GM12873 (cell line): ENCODE measurements around the gene BTBD9.

Source experiments
- CTCF ChIP-seq: IDR thresholded peaks from 2 replicates; pipeline ENCODE4 v1.5.1; 2012; ENCODE audit warnings: low read depth, mild to moderate bottlenecking, moderate library complexity, low read length, control low read depth; ENCODE audit not compliant: insufficient read depth; ENCODE audit errors: missing control alignments

BTBD9 gene

DNA sequence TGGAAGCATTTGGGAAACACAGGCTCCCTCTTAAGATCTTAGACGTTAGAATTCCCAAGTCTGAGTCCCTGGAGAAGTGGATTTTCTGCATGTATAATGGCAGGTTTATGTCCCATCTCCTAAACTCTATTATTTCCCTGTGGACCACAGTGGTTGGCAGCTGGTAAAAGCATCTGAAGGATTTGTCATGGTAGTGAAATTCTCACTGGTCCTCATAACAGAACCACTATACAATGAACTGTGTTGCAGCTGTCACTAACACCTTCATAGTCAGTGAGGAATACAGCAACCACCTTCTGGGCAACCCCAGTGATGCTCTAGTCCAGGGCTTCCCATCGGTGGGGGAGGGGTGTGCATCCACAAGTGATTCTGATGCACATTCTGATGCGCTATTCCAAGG, 423.3 kb downstream of the BTBD9 start:
- no peak for TF ChIP-seq CTCF

- TF ChIP-seq CTCF, result no peak
Measured at GRCh38 chr6:38215651-38216311, 423.9 kb downstream of the BTBD9 start.

DNA sequence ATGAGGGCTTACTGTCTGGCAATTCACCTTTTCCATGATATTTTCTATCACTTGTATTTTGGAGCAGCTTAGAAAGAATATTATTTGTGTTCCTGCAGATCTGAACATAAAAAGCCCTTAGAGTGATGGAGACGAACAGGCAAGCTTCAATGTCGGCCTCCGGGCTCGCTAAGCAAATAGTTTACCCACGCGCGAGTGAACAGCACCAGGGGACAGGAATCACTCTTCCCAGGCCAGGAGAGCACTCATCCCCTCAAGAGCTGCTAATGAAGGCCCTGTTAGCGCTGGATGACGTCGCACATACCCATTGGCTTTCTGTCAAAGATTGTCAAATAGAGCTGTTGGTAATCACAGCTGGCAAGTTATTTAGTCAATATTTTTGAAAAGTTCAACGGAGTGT, 424.5 kb downstream of the BTBD9 start:
- TF ChIP-seq CTCF, result no peak

GRCh38 chr6:38214159-38214558, 425.6 kb downstream of the BTBD9 start:
- TF ChIP-seq CTCF, result no peak

DNA sequence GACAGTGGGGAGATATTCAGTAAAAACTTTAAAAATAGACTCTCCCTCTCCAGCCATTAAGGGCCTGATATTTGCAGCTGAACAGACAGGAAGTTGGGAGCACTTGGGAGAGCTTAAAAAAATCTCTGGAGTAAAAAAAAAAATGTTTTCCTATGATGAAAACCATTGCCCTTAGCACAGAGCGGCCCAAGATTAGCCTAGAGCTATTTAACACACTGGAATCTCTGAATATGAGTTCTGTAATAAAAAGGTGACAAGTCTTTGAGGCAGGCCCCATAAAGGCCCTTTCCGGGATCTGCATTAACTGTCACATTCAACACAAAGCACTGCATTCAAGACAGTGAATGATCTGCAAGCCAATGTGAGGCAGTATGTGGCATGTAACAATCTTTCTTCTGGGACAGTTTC, 426.5 kb downstream of the BTBD9 start:
- no peak for TF ChIP-seq CTCF

DNA sequence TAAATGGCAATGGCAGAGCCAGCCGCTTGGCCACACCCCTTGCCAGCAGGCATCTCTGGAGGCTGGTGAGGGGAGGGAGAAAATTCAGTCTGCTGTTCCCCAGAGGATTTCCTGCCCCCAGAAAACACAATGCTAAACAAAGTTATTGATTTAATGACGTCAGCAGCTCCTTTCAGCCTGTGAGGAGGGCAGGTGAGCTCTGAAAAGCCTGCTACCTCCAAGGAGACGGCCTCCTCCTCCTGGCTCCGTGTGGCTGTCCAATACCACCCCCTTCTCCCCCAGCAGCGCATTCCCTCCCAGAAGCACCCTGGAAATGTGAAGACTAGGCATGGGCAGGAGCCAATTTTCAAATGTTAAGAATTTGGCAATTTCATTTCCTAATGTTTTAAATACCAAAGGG, 427.1 kb downstream of the BTBD9 start:
- no peak for TF ChIP-seq CTCF

GRCh38 chr6:38212116-38212515, 427.6 kb downstream of the BTBD9 start:
- no peak for TF ChIP-seq CTCF
